ENCODE measurements around the gene ACTG2. TPM values are rescaled to one million over a fixed set of nuclear protein-coding genes. Genes with fewer than 3 reads are reported as not detected.
A peak's percentile ranks its signal among the peaks of the same experiment; 100 is the strongest.

Gene ACTG2
- polyA plus RNA-seq, 1 donor (not counting 4 experiments of a cell fraction or from before 2014, with no cell fraction given) = not detected

- Histone ChIP-seq H3K4me3 (ENCODE audit: control insufficient read depth in 2 of 3, extremely low read depth in 1 of 3, insufficient read depth in 2 of 3, low read depth in 1 of 3, low read length in 3 of 3) (no peak overlapping the region), H3K27ac (ENCODE audit: control insufficient read depth, insufficient read depth, low read length) (no peak overlapping the region), H3K9ac (ENCODE audit: control insufficient read depth, extremely low read depth, insufficient read depth, low read length) (no peak overlapping the region), H3K36me3 (ENCODE audit: control insufficient read depth in 2 of 2, extremely low read depth in 1 of 2, insufficient read depth in 2 of 2, low read length in 2 of 2) (no peaks in the 10 kb centered on the region), H2AFZ (ENCODE audit: control insufficient read depth, low read length) (no peak overlapping the region), H4K20me1 (ENCODE audit: control insufficient read depth, extremely low read depth, insufficient read depth, low read length) (no peaks in the 10 kb centered on the region), H3K9me1 (ENCODE audit: control insufficient read depth, extremely low read depth, insufficient read depth, low read length) (no peaks in the 10 kb centered on the region), H3K4me2 (ENCODE audit: control insufficient read depth, extremely low read depth, insufficient read depth, low read depth, low read length) (no peak overlapping the region), H3K79me2 (ENCODE audit: control insufficient read depth, insufficient read depth, low read length) (no peaks in the 10 kb centered on the region), H3K27me3 (ENCODE audit: control insufficient read depth, extremely low read depth, insufficient read depth, low read length) (no peaks in the 10 kb centered on the region), H3K4me1 (ENCODE audit: control insufficient read depth, extremely low read depth, insufficient read depth, low read length) (peaks cover 4% of the 10 kb centered on the region), H3K9me3 (ENCODE audit: control insufficient read depth, low read depth, low read length) (no peaks in the 10 kb centered on the region)
- DNase-seq (ENCODE audit: low read depth, low spot score) = no peak
- dilution Hi-C loops (cut with MboI; ENCODE audit: extremely low pct_ligation_motif_present, low sequenced_read_pairs) = no loop called here
- no peak for TF ChIP-seq CTCF (optimal IDR thresholded peaks at IDR 0.05 in 1 of 3, IDR thresholded peaks at IDR 0.05 in 1 of 3, conservative IDR thresholded peaks at IDR 0.05 in 1 of 3; ENCODE audit: extremely low read depth in 1 of 3, insufficient read depth in 2 of 3, low read length in 3 of 3)
- no peak for TF ChIP-seq EZH2 (IDR thresholded peaks at IDR 0.05; ENCODE audit: low read length)
- FAIRE-seq = no peak
Measured at GRCh38 chr2:73919596-73920228, 26.9 kb downstream of the ACTG2 start.

GRCh38 chr2:73920577-73921545, 28.1 kb downstream of the ACTG2 start:
- H3K4me2 ChIP-seq (ENCODE audit: control insufficient read depth, extremely low read depth, insufficient read depth, low read depth, low read length) = no peak overlapping the region
- H3K4me1 ChIP-seq (ENCODE audit: control insufficient read depth, extremely low read depth, insufficient read depth, low read length) = peaks cover 10% of the 10 kb centered on the region
- H3K9me1 ChIP-seq (ENCODE audit: control insufficient read depth, extremely low read depth, insufficient read depth, low read length) = no peaks in the 10 kb centered on the region
- H3K27ac ChIP-seq (ENCODE audit: control insufficient read depth, insufficient read depth, low read length) = no peak overlapping the region
- H2AFZ ChIP-seq (ENCODE audit: control insufficient read depth, low read length) = no peak overlapping the region
- H3K4me3 ChIP-seq (ENCODE audit: control insufficient read depth in 2 of 3, extremely low read depth in 1 of 3, insufficient read depth in 2 of 3, low read depth in 1 of 3, low read length in 3 of 3) = no peak overlapping the region
- H3K9ac ChIP-seq (ENCODE audit: control insufficient read depth, extremely low read depth, insufficient read depth, low read length) = no peak overlapping the region
- H3K9me3 ChIP-seq (ENCODE audit: control insufficient read depth, low read depth, low read length) = no peaks in the 10 kb centered on the region
- H3K36me3 ChIP-seq (ENCODE audit: control insufficient read depth in 2 of 2, extremely low read depth in 1 of 2, insufficient read depth in 2 of 2, low read length in 2 of 2) = no peaks in the 10 kb centered on the region
- H3K27me3 ChIP-seq (ENCODE audit: control insufficient read depth, extremely low read depth, insufficient read depth, low read length) = no peaks in the 10 kb centered on the region
- H3K79me2 ChIP-seq (ENCODE audit: control insufficient read depth, insufficient read depth, low read length) = no peaks in the 10 kb centered on the region
- dilution Hi-C loops (cut with MboI; ENCODE audit: extremely low pct_ligation_motif_present, low sequenced_read_pairs) = no loop called here
- DNase-seq (ENCODE audit: low read depth, low spot score) (no peak), FAIRE-seq (no peak)
- H4K20me1 ChIP-seq (ENCODE audit: control insufficient read depth, extremely low read depth, insufficient read depth, low read length) = no peaks in the 10 kb centered on the region
- peak; percentile 28 to 48 (median 28) for TF ChIP-seq CTCF (optimal IDR thresholded peaks at IDR 0.05 in 1 of 3, IDR thresholded peaks at IDR 0.05 in 1 of 3, conservative IDR thresholded peaks at IDR 0.05 in 1 of 3; ENCODE audit: extremely low read depth in 1 of 3, insufficient read depth in 2 of 3, low read length in 3 of 3)
- TF ChIP-seq EZH2 (IDR thresholded peaks at IDR 0.05; ENCODE audit: low read length) = no peak

Data from keratinocyte (primary cell).